AG04450 (cell line): ENCODE measurements around the gene ACTL6B. TPM values are rescaled to one million over a fixed set of nuclear protein-coding genes. Genes with fewer than 3 reads are reported as not detected.

Experiments
- CTCF ChIA-PET: fragments of 300-600, 350-600 bp; formaldehyde crosslinking; extraction: SDS; loops from one replicate; lab custom pipeline; 2022; ENCODE audit warnings: antibody characterized with exemption, inconsistent platforms; lab: Charles Lee
- POLR2A ChIA-PET: fragments of 350-600 bp; formaldehyde crosslinking; extraction: SDS; loops from one replicate; lab custom pipeline; 2021; ENCODE audit warnings: antibody characterized with exemption, inconsistent platforms; lab: Yijun Ruan, JAX
- DNase-seq: peaks from one replicate; pipeline ENCODE4 v3.0.0-alpha.2; 2011; ENCODE audit warnings: low read depth, low spot score
- H3K27ac ChIP-seq: one replicate; pipeline ENCODE4 v1.5.1; 2012; ENCODE audit warnings: low read depth, low read length, control low read depth
- H3K27me3 ChIP-seq: one replicate; pipeline ENCODE4 v1.6.0; 2012; ENCODE audit warnings: low read length; ENCODE audit not compliant: control insufficient read depth, insufficient read depth
- H3K4me3 ChIP-seq: 2 replicates; pipeline ENCODE4 v1.5.1; 2011; ENCODE audit warnings: mild to moderate bottlenecking, low read depth, low read length, control low read depth
- H3K9me3 ChIP-seq: 2 replicates; pipeline ENCODE4 v1.5.1; 2012; ENCODE audit warnings: low read length; ENCODE audit not compliant: control insufficient read depth, insufficient read depth
- polyA plus RNA-seq: library from polyadenylated mRNA; depleted of rRNA; stranded (reverse); fragments of >200 nt; gene quantifications from 2 replicates; pipeline ENCODE4 v1.2.3, GENCODE V29; 2011
- TF ChIP-seq, protein P1 (sequence below): IDR thresholded peaks from 2 replicates; pipeline ENCODE4 v1.5.1; 2011; ENCODE audit warnings: low read depth, low read length, control low read depth, inconsistent platforms

The ACTL6B gene
- polyA plus RNA-seq, 1 experiment = not detected

DNA sequence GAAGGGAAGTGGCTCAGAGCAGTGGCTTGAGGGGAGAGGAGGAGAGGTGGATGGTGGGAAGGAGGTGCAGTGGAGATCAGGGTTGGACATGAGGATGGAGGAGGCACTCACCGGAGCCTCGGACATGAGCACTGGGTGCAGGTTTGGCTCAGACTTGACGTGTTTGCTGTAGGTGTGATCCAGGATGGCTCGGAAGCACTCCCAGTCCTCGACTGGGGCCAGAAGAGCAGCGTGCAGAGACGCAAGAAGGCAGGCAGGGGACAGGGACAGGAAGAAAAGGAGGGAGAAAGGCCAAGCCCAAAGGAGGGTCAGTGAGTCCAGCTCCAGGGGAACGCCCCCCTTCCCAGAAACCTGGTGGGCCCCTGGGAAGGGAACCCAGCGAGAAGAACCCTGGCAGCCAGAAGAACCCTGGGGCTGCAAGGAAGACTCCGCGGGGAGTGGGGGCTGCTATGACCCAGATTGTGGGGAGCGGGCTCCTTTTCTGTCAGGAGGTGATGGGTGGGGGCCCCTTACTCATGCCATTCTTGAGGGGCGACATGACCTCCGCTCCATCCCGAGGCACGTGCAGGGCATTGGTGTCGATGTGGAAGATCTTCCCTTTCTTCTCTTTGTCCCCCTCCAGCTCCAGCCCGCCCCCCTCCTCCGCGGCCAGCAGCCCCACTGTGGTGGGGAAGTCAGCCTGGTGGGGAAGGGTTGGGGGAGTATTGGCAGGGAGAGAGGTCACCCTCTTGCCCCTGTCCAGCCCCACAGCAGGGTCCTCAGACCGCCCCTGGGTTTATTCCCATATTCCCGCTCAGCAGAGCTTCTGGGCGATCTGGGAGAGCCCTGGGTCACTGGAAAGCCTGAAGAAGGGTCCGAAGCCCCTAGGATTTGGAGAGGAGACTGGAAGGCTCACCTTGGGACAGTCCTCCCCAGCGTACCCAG lies 1.1 kb downstream of the ACTL6B start:
- no peak overlapping the region for H3K4me3 ChIP-seq
- TF ChIP-seq, protein P1, sequence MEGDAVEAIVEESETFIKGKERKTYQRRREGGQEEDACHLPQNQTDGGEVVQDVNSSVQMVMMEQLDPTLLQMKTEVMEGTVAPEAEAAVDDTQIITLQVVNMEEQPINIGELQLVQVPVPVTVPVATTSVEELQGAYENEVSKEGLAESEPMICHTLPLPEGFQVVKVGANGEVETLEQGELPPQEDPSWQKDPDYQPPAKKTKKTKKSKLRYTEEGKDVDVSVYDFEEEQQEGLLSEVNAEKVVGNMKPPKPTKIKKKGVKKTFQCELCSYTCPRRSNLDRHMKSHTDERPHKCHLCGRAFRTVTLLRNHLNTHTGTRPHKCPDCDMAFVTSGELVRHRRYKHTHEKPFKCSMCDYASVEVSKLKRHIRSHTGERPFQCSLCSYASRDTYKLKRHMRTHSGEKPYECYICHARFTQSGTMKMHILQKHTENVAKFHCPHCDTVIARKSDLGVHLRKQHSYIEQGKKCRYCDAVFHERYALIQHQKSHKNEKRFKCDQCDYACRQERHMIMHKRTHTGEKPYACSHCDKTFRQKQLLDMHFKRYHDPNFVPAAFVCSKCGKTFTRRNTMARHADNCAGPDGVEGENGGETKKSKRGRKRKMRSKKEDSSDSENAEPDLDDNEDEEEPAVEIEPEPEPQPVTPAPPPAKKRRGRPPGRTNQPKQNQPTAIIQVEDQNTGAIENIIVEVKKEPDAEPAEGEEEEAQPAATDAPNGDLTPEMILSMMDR = no peak
- DNase-seq = no peak
- ChIA-PET CTCF (no interaction called here), POLR2A (no interaction called here)
- H3K27me3 ChIP-seq = peaks cover 23% of the 10 kb centered on the region
- H3K27ac ChIP-seq = no peak overlapping the region
- peaks cover 11% of the 10 kb centered on the region; the same call in 1 of the 2 replicates for H3K9me3 ChIP-seq

DNA sequence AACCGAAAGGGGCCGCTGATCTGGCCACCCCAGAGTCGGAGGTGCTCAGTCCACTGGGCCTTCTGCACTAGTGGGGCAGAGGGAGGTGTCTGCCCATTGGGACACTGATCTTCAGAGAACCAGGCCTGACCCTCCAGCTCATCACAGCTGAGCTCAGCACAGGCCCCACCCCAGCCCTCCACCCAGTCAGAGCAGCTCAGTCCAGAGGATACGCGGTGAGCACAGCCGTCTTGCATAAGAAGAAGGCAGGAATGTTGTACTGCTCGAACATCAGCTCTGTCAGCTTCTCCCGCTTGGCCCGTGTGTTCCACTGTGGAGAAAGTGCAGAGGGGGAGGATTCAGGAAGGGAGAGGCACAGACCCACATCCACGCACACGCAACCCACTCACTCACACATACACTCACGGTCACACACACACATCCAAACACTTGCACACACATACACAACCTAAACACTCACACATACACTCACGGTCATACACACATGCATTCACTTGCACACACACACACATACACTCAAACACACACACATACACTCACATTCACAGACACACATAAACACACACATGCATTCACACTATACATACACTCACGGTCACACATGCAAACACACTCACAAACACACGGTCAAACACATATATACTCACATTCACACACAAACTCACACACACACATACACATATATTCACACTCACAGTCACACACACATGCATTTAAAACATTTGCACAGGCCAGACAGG lies 6.3 kb downstream of the ACTL6B start:
- no peak for DNase-seq
- CTCF ChIA-PET = no interaction called here
- Histone ChIP-seq H3K4me3 (no peak overlapping the region), H3K27me3 (peaks cover 10% of the 10 kb centered on the region), H3K9me3 (no peaks in the 10 kb centered on the region; the same call in 1 of the 2 replicates), H3K27ac (no peak overlapping the region)
- TF ChIP-seq, protein P1 = no peak
- POLR2A ChIA-PET = interaction anchor here (0.8 kb wide), 1 partner anchor 1505 kb away, joined by 5 read pairs; no protein-coding TSS in a partner anchor

DNA sequence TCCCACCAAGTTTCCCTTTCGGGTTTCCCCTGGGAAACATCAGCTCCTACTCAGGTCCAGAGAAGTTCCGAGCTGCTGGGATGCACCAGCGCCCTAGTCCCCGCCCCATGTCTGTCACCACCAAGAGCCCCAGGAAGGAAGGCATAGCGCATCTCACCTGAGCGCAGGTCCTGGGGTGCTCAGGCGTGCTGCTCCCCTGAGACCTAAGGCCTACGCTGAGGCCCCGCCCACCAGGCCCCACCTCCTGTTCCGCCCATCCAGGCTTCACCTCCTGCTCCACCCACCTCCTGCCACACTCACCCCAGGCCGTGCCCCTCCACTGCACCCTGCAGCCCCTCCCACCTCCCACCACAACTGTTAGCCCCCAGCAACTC lies 13.7 kb downstream of the ACTL6B start:
- CTCF ChIA-PET = no interaction called here
- H3K4me3 ChIP-seq = no peak overlapping the region
- no peak overlapping the region for H3K27ac ChIP-seq
- no peak for DNase-seq
- TF ChIP-seq, protein P1 = no peak
- no peaks in the 10 kb centered on the region for H3K9me3 ChIP-seq
- H3K27me3 ChIP-seq = peaks cover 16% of the 10 kb centered on the region
- POLR2A ChIA-PET = interaction anchor here (0.6 kb wide), 1 partner anchor 9 kb away, joined by 8 read pairs; no protein-coding TSS in a partner anchor

DNA sequence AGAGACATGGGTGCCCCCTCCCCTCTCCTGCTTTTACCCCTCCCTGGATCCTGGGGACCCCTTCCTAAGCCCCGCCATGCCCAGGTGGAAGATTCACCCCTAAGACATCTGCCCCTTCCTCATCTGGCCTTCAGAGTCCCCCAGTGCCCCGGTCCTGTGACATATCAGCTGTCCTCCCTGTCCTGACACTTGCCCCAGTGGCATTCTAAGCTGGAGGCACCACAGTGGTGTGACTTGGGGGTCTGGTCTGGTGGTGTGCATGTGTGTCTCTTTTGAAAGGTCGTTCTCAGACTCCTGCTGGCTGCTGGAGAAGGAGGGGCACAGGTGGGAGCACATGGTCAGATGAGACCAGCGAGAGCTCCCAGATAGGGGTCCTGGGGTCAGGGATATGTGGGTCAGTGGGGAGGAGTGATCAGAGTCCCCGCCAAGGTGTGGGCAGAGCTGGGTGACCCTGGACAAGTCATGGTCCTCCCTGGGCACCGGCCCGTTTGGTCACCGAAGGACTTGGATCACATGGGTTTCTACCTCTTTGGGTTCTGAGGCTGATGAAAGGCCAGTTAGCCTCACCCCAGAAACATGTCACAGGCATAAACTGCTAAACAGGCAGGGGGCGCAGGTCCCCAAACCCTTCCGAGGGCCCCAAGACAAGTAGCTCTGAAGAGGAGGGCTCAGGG lies 14.3 kb downstream of the ACTL6B start:
- POLR2A ChIA-PET = interaction anchor here (0.6 kb wide), 1 partner anchor 9 kb away, joined by 8 read pairs; no protein-coding TSS in a partner anchor
- H3K27ac ChIP-seq = no peak overlapping the region
- H3K9me3 ChIP-seq = no peaks in the 10 kb centered on the region
- H3K4me3 ChIP-seq = no peak overlapping the region
- H3K27me3 ChIP-seq = peaks cover 16% of the 10 kb centered on the region
- TF ChIP-seq, protein P1 = no peak
- no peak for DNase-seq
- CTCF ChIA-PET = no interaction called here
